ENCODE measurements around the gene CALCOCO1.
"Not testable (repeated sequence)": the region's sequence is repeated elsewhere in the genome, so short reads cannot be mapped to it uniquely, and the experiment has no call there.

The CALCOCO1 gene, protein sequence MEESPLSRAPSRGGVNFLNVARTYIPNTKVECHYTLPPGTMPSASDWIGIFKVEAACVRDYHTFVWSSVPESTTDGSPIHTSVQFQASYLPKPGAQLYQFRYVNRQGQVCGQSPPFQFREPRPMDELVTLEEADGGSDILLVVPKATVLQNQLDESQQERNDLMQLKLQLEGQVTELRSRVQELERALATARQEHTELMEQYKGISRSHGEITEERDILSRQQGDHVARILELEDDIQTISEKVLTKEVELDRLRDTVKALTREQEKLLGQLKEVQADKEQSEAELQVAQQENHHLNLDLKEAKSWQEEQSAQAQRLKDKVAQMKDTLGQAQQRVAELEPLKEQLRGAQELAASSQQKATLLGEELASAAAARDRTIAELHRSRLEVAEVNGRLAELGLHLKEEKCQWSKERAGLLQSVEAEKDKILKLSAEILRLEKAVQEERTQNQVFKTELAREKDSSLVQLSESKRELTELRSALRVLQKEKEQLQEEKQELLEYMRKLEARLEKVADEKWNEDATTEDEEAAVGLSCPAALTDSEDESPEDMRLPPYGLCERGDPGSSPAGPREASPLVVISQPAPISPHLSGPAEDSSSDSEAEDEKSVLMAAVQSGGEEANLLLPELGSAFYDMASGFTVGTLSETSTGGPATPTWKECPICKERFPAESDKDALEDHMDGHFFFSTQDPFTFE

DNA sequence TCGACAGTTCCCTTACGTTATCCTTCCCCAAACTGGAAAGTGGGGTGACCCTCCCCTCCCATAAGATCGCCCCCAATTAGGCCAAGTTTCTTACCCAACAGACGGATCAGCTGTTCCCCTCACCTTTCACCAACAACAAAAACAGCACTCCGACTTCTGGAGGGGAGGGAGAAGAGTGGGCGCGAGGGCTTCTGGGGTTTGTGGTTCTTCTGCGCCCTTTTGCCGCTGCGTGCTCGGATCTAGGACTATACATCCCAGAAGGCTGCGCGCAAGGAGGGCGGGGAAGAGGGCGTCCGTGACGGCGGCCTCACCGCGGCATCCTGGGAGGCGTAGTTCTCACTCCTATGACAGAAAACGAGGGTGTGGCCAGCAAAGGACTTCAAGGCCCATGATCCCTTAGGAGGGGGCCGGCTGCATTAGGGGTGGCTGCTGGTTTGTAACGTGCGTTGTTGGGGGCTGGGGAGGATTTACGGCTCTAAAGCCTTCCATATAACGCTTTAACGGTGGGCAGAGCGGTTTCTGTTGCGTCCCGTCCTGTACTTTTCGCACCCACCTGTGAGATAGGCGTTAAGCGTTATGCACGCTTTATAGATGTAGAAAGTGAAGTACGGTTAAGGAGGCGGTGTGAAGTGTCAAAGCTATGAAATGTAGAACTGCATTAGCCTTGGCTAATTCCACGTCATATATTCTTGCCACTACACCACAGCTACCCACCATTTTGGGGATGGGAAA lies at the start of gene CALCOCO1:
TSS of gene CALCOCO1 (minus strand) at position 143 of the 732 bp plus-strand sequence. CDS start 2,210 bp downstream, outside the sequence.
- peak; percentile 98 for DNase-seq

DNA sequence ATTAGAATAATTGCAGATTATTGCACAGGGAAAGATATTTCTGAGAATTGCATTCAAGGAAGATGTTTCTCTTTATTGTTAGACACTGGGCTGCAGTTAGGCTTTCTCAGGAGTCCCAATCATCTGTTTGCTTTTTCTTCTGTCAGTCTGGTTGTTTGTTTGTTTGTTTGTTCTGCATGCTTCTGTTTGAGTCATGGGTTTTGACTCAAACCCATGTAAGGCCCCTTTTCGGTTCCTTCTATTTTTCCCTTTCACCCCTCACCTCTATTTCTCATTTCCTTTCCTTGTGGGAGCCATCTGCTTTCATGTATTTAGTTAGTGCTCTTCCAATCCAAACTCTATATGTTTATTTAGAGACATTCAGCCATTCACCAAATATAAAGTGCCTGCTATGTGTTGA lies 49.6 kb upstream of the CALCOCO1 start:
- no peak for DNase-seq

DNA sequence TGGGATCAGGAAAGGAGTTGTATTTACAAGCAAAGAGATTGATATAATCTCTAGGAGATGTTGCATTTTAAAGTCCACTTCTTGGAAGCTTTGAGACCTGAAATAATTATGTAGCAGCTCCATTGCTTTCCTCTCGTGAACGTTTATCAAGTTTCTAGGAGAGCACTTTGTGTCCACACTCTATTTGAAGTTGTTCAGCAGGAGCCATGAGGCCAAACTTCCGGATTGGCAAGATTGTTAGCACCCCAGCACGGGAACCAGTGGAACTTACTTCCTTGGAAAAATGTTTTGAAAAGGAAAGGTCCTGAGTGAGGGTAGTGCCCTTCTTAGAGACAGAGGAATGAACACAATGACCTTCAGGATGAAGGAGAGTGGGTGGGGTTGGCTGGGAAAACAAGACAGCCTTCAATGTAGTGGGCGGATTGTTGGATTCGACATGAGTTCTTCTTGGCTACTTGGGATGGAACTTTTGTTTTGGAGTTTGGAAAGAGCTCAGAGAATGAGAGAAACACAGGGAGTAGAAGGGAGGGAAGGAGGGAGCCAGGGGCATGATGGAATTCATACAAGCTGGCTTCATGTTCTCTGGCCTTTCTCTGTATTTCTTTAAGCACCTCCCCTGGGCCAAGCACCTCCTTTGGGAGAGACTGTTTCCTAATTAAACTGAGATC lies 48.4 kb upstream of the CALCOCO1 start:
- DNase-seq: no peak

DNA sequence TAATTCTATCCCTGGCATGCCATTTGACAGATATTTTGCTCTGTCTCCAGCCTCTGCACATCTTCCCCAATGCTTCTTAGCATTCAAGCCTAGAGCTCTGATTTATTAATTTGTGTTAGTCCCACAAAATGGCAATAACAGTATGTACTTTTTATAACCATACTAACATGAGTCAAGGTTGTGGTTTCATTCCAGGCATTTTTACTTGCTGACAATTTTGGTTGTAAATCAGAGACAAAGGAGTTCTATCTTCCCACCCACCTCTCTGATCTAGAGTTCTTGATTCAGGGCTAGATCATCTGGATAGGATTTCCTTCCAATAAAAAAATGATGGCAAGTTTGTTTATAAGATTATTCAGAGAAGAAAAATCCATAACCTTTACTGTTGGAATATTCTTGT lies 43.0 kb upstream of the CALCOCO1 start:
- no peak for DNase-seq

DNA sequence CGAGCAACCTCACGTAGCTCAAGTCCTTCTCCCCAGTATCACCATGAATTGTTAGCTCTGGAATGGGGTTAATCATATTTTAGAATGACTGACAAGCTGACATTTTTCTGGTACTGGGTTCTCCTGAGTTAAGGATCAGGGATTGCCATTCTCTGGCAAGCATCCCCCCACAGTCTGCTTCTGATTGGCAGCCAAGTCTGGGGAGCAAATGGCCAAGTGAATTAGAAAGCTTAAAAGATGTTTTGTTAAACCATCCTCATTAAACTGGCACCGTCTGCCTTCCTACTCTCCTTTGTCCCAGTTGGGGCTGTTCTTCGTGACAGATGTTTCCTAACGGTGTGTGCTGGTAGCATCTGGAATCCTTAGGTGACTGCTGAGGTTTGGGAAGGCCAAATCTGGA lies 41.7 kb upstream of the CALCOCO1 start:
- no peak for DNase-seq

DNA sequence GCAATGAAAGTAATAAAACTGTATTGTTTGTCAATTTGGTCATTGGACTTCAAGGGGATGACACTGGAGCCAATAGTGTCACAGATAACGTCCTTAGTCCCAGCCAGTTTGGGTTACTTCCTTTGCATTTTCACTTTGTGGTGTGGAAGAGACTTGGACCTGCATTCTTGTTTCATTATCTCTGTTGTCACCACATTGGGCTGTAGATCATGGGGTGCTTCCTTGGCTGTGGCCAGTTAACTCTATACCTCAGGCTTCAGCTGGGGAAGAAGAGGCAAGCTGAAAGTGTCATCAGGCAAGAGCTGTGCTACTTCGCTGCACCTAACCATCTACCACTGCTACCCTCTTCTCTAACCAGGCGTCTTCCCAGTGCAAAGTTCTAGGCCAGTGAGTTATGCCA lies 39.6 kb upstream of the CALCOCO1 start:
- DNase-seq: no peak

DNA sequence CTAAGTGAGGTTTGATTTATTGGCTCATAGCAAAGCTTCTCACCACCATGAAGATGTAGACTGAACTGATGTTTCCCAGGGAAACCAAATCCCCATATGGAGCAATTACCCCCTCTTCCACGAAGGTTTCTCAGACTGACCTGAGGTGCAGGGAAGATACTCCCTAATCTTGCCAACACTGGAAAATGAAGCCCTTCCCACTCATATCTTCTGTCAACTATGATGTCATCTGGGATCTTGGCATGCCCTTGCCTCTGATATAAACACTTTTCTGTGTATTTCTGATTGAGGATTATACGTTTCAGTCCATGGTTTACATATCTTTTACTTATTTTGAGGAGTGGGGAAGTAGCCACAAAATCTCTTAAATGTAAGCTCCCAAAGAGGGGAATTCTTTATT lies 38.6 kb upstream of the CALCOCO1 start:
- no peak for DNase-seq

DNA sequence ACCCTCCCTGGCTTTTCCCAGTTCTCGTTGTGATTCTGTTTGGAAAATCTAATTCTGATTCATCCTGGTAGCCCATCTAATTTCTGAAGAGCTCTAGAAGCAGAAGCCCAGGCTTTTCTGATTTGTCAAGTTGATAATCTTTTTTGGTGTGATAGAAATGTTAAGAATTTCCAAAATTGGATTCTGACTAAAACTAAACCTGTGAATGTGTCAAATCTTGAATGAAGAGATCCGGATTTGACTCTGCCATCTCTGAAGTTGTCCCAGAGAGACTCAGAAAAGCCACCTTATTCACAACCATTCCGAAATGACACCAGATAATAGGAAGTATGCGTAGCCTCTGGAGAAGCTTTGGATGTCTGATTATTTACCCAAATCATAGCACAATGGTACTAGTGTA lies 37.4 kb upstream of the CALCOCO1 start:
- no peak for DNase-seq

DNA sequence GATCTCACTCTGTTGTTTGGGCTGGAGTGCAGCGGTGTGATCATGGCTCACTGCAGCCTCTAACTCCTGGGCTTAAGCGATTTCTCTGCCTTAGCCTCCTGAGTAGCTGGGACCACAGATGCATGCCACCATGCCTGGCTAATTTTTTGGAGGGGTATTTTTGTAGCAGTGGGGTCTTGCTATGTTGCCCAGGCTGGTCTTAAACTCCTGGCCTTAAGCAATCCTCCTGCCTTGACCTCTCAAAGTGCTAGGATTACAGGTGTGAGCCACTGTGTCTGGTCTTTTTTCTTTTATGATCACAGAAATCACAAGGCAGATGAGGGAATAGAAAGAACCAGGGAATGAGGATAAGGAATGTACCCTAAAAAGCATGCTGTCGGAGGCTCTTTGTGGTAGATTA lies 35.5 kb upstream of the CALCOCO1 start:
- DNase-seq: not testable (repeated sequence)

DNA sequence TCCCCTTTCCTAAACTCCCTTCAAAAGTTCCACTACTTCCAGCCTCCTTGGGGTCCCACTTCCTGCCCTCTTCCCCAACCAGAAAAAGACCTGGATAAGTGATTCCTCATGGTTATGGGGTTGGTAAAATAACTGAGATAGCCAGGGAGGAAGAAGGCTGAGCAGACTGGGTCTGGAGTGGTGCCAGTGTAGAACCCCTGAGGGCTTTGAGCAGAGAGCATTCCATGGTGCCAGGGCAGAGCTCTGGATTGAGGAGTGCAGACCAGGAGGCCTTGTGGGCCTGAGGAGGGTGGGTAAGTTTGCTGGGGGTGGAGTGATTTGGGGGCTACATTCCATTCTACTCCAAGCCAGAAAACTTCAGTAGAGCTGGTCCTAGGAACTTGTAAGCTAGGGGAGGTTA lies 34.1 kb upstream of the CALCOCO1 start:
- DNase-seq: no peak

DNA sequence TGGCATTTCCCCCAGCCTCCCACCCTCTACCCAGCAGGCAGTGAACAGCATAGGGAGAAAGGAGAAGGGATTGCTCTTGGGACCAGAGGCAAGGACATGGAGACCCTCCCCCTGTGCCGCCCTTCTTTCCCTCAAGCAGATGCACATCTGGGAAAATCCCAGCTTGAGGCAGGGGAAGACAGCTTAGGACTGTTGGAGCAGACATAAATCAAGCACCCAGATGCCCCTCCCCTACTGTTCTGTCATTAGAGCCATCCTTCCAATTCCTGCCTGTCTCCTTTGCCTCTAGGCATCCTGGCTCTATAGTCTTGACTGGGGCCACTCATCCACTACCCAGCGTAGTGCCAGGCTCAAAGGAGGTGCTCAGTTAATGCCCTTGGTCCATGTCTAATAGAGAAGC lies 32.0 kb upstream of the CALCOCO1 start:
- no peak for DNase-seq

DNA sequence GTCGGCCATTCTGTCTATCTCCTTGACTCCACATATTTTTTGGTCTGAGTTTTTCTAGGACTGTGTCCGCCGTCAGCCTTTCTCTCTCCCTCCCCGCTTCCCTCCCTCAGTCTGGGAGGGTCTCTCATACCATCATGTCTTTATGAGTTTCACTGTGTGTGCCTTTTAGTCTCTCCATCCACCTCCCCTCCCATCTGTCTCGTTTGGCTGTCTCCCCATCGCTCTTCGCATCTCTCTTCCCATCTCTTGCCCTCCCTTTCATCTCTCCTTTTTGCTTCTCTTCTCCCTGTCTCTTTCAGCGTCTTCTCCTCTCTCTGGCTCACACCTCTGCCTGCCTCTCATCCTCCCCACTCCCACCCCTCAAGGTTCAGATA lies 31.5 kb upstream of the CALCOCO1 start:
- DNase-seq: no peak

DNA sequence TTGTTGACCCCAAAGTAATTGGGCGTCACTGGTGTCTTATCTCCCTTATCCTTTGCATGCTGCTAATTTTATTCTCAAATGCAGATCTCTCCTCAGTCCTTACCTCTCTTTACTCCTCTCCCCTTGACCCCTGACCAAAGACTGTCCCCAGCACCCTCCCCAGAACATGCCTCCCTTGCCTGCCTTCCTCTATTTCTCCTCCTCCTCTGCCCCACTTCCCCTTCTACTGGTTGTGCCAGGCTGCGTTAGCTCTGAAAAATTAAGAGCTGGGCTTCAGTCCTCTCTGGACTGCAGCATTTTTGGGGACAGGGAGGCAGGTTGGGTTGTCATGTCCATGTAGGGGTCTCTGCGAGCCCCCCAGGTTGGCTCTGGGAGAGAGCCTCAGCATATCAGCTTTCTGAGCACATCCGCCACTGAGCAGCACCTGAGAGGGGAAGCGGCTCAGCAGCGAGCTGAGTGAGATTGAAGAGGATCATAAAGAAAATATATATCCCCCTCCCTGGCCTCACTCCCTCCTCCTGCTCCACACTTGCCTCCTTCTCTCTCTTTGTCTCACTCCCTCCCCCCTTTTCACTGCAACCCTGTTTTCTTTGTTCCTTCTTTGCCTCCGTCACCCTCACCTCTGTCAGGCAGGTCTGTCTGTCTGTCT lies 31.0 kb upstream of the CALCOCO1 start:
- DNase-seq: no peak

DNA sequence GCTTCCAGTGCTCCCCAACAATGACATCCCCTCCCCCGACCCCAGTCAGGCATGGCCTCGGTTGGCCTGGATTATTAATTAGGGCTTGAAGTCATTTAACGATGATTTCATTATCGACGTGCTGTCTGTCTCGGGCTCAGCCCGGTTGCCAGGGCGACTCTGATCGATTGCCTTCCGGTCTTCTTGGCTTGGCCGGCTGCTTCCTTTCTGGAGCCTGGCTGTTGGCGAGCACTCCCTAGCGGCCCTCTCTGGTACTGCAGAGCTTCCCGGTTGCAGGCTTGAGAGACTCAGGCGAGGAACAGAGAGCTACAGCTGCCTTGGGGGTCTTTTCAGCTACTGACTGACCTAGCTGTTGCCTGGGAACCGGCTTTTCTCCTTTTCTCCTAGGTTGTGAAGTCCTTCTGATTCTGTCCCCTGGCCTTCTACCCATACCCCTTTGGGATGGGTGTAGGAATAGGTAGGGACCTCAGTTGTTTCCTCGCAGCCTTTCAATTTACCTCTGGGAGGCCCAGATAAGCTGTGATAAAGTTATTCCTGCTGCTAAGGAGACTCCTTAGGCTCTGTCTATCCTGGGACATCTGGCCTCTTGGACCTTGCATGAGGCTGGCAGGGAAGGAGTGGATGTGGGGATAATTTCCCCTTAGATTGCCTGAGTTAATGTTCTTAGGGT lies 30.0 kb upstream of the CALCOCO1 start:
- no peak for DNase-seq

DNA sequence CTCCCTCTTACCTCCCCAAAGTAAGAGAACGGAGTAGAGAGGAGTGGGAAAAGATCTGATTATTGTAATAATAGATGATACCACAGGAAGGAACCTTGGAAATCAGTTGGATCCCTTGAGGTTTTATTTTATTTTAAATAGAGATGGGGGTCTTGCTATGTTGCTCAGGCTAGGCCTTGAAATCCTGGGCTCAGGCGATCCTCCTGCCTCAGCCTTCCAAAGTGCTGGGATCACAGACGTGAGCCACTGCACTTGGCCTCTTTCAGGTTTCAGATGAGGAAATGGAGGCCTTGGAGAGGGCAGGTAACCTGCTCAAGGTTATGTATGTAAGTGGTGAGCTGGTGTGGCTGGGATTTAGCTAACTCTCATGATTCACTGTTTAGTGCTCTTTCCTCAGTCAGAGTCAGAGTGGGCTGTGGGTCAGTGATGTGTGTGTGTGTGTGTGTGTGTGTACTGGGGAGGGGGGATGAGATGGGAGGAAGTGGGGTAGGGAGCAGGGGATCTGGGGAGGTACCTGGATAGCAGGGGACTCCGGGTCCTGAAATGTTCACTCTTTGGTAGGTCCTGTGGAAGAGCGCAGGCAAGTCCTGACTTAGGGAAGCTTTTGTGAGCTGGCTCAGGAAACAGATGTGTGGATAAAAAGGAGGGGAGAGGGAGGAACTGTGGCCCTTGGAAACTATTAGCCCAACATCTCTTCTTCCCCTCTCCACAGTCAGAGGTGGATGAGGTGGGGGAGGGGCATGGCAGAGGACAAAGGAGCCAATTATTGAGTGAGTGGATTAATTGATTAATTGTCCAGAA lies 29.2 kb upstream of the CALCOCO1 start:
- DNase-seq: no peak

DNA sequence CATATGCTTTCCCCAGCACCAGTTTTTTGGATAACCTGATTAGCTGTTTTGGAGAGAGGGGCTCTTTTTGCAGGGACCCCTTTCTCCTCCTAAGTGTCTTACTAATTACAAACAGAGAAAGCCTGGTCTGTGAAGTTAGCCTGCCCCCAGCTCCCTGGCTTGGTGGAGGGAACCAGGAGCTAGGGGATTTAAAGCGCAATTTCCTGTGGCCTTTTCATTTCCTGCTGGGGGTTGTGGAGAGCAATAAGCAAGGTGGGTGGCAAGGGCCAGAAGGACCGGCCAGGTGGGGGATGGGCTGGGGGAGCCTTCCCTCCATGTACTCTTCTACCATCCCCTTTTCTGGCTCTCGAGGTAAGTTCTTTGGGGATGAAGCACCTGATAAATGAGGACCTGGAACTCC lies 28.6 kb upstream of the CALCOCO1 start:
- DNase-seq: no peak

DNA sequence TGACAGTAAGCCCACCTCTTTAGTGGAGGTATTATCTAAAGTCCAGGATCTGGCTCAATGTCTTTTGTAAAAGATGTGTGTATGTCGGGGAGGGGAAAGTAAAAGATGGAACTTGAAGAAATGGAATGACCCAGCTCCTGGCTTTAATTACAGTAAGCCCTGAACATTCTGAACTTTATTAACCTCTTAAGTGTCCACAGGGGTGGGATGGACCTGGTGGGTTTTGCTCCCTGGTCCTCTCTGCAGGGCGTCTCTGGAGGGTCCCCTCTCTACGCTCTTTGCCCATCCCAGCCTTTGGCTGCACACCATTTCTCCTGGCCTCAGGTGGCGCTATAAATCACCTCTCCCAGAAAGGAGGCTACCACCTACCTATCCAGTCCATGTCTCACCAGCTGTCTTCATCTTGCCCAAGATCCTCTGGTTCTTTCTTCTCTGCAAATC lies 28.2 kb upstream of the CALCOCO1 start:
- no peak for DNase-seq

DNA sequence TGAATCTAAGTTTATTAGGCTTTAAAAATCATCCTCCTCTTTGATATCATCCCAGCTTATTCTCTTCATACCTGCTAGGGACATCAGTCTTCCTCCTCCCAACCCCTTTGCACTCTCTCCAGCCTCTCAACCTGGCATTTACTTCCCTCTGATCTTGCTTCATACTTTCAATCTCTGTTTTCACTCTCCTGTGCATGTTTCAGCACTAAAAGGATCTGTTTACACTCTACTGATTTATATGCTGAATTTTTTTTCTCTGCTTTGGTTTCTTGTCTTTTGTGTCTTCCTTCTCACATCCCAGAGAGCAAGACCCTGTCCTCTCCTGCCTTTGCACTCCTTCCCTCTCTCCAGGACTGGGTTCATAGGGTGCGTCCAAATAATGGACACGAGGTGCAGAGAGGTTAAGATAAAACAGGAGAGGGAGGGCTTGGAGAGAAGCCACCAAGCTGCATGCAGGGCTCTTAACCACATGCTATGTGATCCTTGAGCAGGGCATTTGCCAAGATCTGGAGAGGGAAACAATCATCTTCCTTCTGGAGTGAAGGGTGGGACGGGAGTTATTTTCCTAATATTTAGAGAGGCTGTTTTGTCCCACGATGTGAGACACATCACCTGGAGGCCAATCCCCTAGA lies 27.5 kb upstream of the CALCOCO1 start:
- no peak for DNase-seq

DNA sequence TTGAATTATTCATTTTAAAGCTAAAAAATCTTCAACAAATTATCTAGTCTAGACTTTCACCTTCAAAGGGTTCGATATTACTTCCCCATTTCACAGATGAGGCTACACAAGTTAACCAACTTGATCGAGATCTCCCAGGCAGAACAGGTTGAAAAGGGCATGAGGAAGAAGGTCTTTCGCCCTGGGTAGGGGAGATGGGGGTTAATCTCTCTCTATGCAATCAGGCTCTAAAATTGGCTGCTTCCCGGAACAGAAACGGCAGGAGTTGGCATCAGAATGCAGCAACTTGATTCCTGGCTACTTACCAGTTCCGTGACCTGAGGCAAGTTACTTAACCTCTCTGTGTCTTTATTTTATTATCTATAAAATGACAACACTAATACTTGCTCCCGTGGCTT lies 26.9 kb upstream of the CALCOCO1 start:
- DNase-seq: no peak

DNA sequence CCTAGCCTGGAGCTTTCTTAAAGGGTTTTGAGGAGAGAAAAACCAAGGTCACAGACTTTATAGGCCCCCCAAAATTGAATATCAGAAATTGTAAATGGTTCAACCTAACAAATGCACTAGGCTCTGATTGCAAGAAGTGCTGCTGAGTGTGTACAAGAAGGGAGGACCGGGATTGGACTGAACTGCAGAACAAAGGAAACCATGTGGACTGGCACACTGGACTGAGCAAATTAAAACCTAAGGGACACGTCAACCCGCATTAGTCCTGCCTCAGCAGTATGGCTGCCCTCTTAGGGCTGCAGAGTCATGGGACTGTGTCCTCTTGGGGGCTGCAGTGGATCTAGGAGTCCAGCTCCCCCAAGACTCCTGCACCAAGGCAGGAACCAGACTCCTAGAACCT lies 25.4 kb upstream of the CALCOCO1 start:
- DNase-seq: no peak

DNA sequence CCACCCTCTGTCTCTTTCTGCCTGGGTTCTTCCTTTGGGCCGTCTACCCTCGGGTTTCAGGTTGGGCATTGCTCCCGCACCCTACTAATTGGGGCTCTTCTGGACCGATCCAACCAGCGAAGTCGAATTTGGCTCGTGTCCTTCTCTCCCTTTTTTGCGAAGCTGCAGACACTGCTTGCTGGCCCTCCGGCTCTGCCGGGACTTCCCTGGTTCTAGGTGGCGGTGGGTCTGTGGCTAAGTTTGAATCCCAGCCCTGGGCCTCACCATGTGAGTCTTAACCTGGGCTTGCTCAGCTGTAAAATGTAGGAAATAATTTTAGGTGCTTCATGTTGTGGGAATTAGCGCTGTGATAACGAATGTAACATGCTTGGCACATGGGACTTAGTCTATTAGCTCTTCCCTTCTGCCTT lies 24.9 kb upstream of the CALCOCO1 start:
- no peak for DNase-seq
